Umbilical cord (tissue), 2 donors: ENCODE measurements around the gene PCCA. TPM values are rescaled to one million over a fixed set of nuclear protein-coding genes. Genes with fewer than 3 reads are reported as not detected.

Experiments used
- DNase-seq: peaks from one replicate; pipeline ENCODE4 v3.0.0-alpha.2; 2015; ENCODE audit warnings: low spot score
- total RNA-seq: library from RNA; depleted of rRNA; stranded (reverse); fragments of >200 nt; gene quantifications from one replicate; pipeline ENCODE4 v1.2.3, GENCODE V29; 2014; ENCODE audit warnings: low replicate concordance; ENCODE audit not compliant: insufficient read depth

Gene PCCA
- total RNA-seq, 1 donor from 2014 or later: 70.3 TPM

- no peak for DNase-seq
Measured at GRCh38 chr13:100409132-100409531, 320.2 kb downstream of the PCCA start.

DNA sequence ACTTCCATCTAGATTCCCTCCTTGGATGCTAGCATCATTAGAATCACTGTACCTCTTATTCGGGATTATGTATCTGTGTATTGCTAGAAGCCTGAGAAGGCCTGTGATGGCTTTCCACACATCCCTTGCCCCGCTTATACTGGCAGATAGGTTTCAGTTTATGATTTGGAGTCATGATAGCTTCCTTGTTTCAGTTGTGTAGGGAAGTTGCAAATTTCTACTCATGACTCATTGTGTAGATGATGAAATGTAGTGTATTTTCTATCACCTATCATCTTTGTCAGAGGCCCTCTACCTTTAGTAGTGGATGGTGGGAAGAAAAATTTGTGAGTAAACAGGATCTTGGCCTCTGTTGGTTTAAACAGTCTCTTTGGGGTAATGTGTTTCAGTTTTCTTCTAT, 334.5 kb downstream of the PCCA start:
- DNase-seq: no peak

DNA sequence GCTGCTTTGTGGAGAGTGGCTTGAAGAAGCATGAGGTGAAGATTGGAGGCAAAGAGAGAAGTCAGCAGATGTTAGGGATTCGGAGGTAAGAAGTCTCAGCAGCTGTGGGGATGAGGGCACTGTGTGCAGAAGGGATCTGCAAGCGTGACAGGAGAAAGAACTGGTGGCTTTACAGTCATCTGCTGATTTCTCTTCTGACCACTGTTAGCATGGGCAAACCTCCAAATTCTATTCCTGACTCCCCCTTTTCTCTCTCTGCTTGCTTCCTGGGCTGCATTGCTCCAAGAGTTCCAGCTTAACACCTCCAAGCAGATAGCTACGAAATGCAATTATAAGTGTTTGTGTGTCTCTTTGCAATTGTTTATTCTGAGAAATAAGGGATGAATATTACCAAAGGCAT, 340.1 kb downstream of the PCCA start:
- DNase-seq: no peak

DNA sequence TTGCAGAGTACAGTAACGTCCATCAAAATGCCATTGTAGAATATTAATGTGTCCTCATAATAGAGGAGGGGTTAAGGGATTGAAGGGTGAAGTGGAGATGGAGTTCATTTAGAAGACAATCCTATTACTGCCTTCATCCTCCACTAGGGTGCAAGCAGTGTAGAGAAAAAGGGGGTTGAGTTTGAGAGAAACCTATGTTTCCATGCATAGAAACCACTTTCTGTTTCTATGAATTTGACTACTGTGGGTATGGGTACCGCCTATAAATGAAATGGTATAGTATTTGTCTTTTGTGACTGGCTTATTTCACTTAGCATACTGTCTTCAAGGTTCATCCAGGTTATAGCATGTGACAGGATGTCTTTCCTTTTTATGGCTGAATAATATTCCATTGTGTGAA, 343.7 kb downstream of the PCCA start:
- DNase-seq: no peak

GRCh38 chr13:100433475-100433874, 344.6 kb downstream of the PCCA start:
- no peak for DNase-seq

GRCh38 chr13:100434010-100434763, 345.3 kb downstream of the PCCA start:
- no peak for DNase-seq

- DNase-seq: no peak
Measured at GRCh38 chr13:100436099-100436498, 347.2 kb downstream of the PCCA start.

GRCh38 chr13:100438059-100438788, 349.3 kb downstream of the PCCA start:
- DNase-seq: no peak

DNA sequence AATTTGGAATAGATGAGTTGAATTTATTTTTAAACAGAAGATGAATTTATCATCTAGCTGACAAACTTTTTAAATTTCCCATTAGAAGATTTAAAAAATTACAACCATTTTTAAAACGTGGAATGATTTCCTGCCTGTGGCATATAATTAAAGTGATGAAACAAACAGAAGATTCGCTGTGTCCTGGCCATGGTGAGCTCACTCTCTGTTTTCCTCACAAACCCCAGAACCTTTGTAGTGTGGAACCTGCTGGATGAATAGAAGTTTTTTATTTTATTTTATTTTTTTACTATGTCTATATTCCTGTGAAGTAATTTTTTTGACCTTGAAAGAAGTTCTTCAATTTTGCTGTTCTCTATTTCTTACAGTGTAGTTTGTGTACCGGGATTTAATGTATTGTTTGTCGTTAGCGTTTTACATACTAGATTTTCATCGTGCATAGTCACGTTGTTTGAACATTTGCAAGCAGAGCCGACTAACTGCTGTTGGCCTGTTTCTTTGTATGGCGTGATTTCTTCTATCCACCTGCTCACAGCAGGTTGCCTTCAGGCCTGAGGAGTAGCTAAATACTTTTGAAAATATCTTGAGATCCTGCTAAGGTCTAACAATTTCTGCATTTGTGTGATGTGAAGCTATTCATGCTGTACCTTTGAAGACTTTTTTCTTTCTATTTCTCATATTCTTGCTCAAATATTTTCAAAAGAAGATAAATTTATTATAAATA, 350.5 kb downstream of the PCCA start:
- no peak for DNase-seq

- peak; percentile 62 for DNase-seq
Measured at GRCh38 chr13:100440751-100441425, 352.0 kb downstream of the PCCA start.

DNA sequence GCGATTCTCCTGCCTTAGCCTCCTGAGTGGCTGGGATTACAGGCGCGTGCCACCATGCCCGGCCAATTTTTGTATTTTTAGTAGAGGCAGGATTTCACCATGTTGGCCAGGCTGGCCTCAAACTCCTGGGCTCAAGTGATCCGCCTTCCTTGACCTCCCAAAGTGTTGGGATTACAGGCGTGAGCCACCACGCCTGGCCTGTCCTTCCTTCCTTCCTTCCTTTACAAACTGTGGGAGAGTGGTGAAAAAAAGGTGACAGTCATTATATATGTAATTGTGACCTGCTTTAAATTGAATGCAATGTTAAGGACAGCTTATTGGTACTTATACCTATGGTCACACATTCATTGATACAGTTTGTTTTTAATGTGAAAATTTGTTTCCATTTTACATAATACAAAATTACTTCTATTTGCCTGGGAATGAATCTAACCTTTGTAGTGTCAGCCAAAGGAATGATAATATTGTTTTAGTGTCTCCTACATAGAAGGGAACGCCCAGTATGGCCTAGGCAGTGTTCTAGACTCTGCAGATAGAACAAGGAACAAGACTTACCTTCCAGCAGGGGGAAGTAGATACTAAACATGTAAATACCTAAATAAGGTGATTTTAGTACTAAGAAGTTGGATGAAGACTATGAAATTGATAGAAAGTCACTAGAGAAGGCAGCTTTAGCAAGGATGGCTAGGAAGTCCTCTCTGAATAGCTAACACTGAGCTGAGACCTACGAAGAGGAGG, 353.4 kb downstream of the PCCA start:
- no peak for DNase-seq

DNA sequence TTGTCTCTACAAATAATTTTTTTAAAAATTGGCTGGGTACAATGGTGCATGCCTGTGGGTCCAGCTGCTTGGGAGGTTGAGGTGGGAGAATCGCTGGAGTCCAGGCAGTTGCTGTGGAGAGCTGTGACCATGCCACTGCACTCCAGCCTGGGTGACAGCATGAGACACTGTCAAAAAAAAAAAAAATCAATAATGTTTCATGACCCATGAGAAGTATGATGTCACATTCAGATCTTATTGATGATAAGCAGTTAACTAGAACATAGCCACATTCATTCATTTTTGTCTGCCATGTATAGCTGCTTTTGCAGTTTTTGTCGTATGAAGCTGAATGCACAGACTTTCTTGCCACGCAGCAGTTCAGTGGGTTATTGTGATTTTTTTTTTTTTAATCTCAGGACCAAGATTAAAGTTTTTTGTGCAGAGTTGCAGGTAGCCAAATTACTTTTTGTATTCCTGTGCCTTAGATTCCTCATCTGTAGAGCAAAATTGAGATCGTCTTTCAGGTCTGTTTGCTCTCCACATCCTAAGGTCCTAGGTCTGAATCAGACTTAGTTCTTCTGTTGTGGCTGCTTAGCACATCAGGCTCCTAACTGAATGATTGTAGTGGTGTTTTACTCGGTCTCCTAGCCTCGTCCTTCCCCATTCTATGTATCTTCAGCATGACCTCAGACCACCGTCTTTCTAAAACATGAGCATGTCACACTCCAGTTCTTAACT, 354.5 kb downstream of the PCCA start:
- DNase-seq: no peak

DNA sequence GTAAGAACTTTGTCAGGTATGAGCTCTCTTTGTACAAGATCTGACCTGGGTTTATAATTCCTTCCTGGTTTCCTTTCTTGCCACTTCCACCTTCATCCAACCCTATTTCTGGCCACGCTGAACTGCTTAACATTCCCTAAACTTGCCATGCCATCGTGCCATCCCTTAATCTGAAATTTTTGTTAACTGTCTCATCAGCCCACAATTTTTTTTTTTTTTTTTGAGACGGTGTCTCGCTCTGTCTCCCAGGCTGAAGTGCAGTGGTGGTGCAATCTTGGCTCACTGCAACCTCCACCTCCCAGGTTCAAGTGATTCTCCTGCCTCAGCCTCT, 355.1 kb downstream of the PCCA start:
- no peak for DNase-seq

- peak; percentile 65 for DNase-seq
Measured at GRCh38 chr13:100447831-100448230, 358.9 kb downstream of the PCCA start.

DNA sequence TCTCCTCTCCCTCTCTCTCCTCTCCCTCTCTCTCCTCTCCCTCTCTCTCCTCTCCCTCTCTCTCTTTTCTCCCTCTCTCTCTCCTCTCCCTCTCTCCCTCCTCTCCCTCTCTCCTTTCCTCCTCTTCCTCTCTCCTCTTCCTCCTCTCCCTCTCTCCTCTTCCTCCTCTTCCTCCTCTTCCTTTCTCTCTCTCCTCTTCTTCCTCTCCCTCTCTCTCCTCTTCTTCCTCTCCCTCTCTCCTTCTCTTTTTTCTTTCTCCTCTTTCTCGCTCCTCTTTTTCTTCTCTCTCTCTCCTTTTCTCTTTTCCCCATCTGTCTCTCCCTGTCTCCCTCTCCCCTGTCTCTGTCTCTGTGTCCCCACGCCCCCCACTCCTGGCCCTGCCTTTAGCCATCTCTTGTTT, 363.0 kb downstream of the PCCA start:
- no peak for DNase-seq

DNA sequence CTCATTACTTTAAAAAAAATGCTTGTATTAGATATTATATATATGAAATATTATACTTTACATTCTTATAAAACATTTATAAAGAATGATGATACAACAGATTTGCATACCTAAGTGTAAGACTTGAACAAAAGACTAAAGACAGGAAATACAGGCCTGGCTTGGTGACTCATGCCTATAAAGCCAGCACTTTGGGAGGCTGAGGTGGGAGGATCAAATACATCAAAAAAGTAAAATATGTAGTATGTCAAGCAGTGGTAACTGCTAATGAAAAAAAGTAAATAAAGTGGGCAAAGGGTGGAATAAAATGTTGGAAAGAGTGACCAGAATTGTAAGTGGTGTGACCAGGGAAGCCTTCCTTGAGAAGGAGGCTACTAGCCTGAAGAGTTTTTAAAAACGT, 366.0 kb downstream of the PCCA start:
- DNase-seq: no peak

DNA sequence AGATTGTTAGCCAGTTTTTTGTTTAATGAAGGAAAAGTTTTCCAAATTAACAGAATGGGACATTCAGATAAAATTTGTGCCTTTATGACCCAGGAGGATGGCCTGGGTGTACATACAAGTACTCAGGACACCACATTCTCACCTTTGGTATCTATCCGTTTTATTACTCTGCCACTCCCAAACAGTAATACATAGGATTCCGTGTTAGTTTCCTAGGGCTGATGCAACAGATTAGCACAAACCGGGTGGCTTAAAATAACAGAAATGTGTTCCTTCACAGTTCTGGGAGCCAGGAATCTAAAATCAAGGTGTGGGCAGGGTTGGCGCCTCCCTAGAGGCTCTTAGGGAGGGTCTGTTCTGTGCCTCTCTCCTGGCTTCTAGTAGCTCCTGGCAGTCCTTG, 369.8 kb downstream of the PCCA start:
- no peak for DNase-seq

DNA sequence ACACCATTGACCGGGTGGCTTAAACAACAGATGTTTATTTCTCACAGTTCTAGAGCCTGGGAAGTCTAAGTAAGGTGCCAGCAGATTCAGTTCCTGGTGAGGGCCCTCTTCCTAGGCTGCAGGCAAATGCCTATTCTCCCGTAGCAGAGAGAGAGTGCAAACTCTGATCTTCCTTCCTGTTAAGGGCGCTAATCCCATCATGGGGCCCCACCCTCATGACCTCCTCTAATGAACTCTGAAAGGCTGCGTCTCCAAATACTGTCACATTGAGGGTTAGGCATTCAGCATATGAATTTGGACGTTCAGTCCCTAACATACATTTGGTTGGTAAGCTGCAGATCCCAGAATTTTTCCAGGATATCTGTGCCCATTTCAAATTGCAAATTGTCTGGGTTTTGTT, 370.9 kb downstream of the PCCA start:
- DNase-seq: no peak

DNA sequence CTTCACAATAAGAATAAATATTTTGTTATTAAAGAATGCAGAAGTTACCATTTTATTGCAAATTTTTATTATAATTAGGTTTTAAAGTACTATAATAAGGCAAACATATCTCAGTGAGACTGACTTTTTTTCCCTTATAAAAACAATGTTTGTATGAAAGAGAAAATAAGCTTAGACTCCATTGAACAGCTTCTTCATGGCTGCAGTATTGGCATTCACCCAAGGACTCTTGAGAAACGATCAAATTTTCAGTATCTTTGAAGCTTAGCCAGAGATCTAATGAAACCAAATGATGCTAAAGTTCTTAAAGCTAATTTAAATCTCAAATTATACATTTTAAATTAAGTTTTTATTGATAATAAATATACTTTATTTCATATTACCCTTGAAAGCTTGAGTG, 371.4 kb downstream of the PCCA start:
- DNase-seq: no peak

DNA sequence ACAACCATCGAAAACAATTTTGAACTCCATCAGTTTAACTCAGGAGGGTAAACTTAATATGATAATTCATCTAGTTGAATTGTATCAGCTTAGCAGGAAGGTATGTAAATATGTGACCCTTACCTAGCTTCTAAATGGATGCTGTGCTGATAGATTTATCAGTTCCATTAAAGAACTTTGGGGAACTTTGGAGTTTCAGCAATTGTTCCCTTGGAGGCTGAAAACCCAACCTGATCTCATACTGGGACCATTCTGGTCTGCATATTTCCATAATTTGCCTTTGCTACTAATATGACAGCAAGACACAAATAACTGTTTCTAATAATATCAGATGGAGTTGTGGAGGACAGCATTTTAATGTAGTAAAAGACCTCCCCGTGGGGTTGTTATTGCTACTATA, 371.9 kb downstream of the PCCA start:
- no peak for DNase-seq
